ENCODE data around the gene TMEM196. TPM values are rescaled to one million over a fixed set of nuclear protein-coding genes. Genes with fewer than 3 reads are reported as not detected.

TMEM196 gene
- polyA plus RNA-seq, 3 donors = not detected

GRCh38 chr7:19715499-19715898 lies 57.9 kb downstream of the TMEM196 start:
- H3K4me3 ChIP-seq (replicated peaks in 1 of 3; ENCODE audit: low read depth in 2 of 3, low read length in 3 of 3) = no peak overlapping the region
- H3K36me3 ChIP-seq (replicated peaks in 1 of 2; ENCODE audit: control insufficient read depth in 1 of 2, insufficient read depth in 2 of 2, low read length in 2 of 2) = no peaks in the 10 kb centered on the region
- Mint-ChIP-seq H3K36me3 (no peaks in the 10 kb centered on the region), H3K27me3 (ENCODE audit: low read depth in 3 of 3) (peaks cover 0 to 2% (median 1%) of the 10 kb centered on the region in 3 donors), H3K27ac (no peak overlapping the region), H3K4me3 (no peak overlapping the region), H3K4me1 (no peaks in the 10 kb centered on the region), H3K9me3 (no peaks in the 10 kb centered on the region)
- H3K4me1 ChIP-seq (ENCODE audit: control insufficient read depth in 1 of 2, insufficient read depth in 2 of 2, low read length in 2 of 2) = no peaks in the 10 kb centered on the region
- no peak overlapping the region for H3K9ac ChIP-seq (ENCODE audit: insufficient read depth, low read length, poor library complexity, severe bottlenecking)
- H4K20me1 ChIP-seq (ENCODE audit: insufficient read depth, low read length) = no peaks in the 10 kb centered on the region
- DNase-seq = no peak
- H3K27me3 ChIP-seq (ENCODE audit: control insufficient read depth in 2 of 2, insufficient read depth in 2 of 2, low read length in 2 of 2) = no peaks in the 10 kb centered on the region
- intact Hi-C loops (cut with micrococcal nuclease) = loop anchor here in 1 of 2 donors (10.0 kb wide), 1 partner anchor 879 kb away; no protein-coding TSS in a partner anchor
- no peaks in the 10 kb centered on the region for H3K9me3 ChIP-seq (replicated peaks in 1 of 2; ENCODE audit: control insufficient read depth in 1 of 2, insufficient read depth in 1 of 2, low read length in 2 of 2)
- no peak overlapping the region for H3K27ac ChIP-seq (ENCODE audit: low read depth in 1 of 2, low read length in 2 of 2)
- H3K79me2 ChIP-seq (ENCODE audit: insufficient read depth, low read length) = no peaks in the 10 kb centered on the region
- no peak for TF ChIP-seq CTCF (IDR thresholded peaks at IDR 0.05)
- WGBS (ENCODE audit: insufficient coverage) = no CpG with 5 or more reads among the region's 1 CpG
- H2AFZ ChIP-seq (ENCODE audit: insufficient read depth, low read depth, low read length, poor library complexity, severe bottlenecking) = no peak overlapping the region
- H3K4me2 ChIP-seq (replicated peaks; ENCODE audit: extremely low read depth, low read length, poor library complexity, severe bottlenecking) = no peak overlapping the region

DNA sequence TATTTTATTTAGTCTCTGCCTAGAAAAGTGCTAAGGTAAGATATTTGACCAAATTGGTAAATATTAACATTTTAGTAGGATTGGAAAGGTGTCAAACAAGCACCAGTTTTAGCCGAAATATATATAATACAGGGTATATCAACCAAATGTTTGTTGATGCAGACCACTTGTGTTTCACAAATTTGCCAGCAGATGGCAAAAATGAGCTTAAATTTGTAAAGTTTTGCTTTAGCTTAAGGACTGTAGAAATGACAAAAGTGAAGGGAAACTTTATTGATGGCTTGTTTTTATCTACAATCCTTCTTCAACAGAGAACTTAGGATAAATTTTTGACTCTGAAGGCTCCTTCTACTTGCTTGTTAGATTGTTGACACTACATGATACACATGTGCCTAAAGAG lies 59.7 kb downstream of the TMEM196 start:
- Mint-ChIP-seq H3K4me1 (peaks cover 5% of the 10 kb centered on the region), H3K27ac (no peak overlapping the region), H3K27me3 (ENCODE audit: low read depth in 3 of 3) (peaks cover 2 to 4% (median 2%) of the 10 kb centered on the region in 3 donors), H3K4me3 (no peak overlapping the region), H3K36me3 (no peaks in the 10 kb centered on the region), H3K9me3 (no peaks in the 10 kb centered on the region)
- no peaks in the 10 kb centered on the region for H4K20me1 ChIP-seq (ENCODE audit: insufficient read depth, low read length)
- no peak overlapping the region for H3K9ac ChIP-seq (ENCODE audit: insufficient read depth, low read length, poor library complexity, severe bottlenecking)
- no peaks in the 10 kb centered on the region for H3K27me3 ChIP-seq (ENCODE audit: control insufficient read depth in 2 of 2, insufficient read depth in 2 of 2, low read length in 2 of 2)
- WGBS (ENCODE audit: insufficient coverage) = no CpG with 5 or more reads among the region's 1 CpG
- H3K9me3 ChIP-seq (replicated peaks in 1 of 2; ENCODE audit: control insufficient read depth in 1 of 2, insufficient read depth in 1 of 2, low read length in 2 of 2) = no peaks in the 10 kb centered on the region
- no peaks in the 10 kb centered on the region for H3K36me3 ChIP-seq (replicated peaks in 1 of 2; ENCODE audit: control insufficient read depth in 1 of 2, insufficient read depth in 2 of 2, low read length in 2 of 2)
- H3K4me3 ChIP-seq (replicated peaks in 1 of 3; ENCODE audit: low read depth in 2 of 3, low read length in 3 of 3) = no peak overlapping the region
- H3K4me1 ChIP-seq (ENCODE audit: control insufficient read depth in 1 of 2, insufficient read depth in 2 of 2, low read length in 2 of 2) = peaks cover 5 to 6% of the 10 kb centered on the region in 2 donors
- TF ChIP-seq CTCF (IDR thresholded peaks at IDR 0.05) = peak; percentile 76
- DNase-seq = peak; percentile 15 to 37 (median 27)
- no peak overlapping the region for H3K27ac ChIP-seq (ENCODE audit: low read depth in 1 of 2, low read length in 2 of 2)
- intact Hi-C loops (cut with micrococcal nuclease) = loop anchor here in 1 of 2 donors (10.0 kb wide), 1 partner anchor 881 kb away; no protein-coding TSS in a partner anchor
- H3K79me2 ChIP-seq (ENCODE audit: insufficient read depth, low read length) = peaks cover under 1% of the 10 kb centered on the region
- H2AFZ ChIP-seq (ENCODE audit: insufficient read depth, low read depth, low read length, poor library complexity, severe bottlenecking) = no peak overlapping the region
- no peak overlapping the region for H3K4me2 ChIP-seq (replicated peaks; ENCODE audit: extremely low read depth, low read length, poor library complexity, severe bottlenecking)

Measured in CD14-positive monocyte (primary cell).